Left ventricle myocardium inferior (tissue), 1 donor: ENCODE results near the gene FOXK2. TPM values are rescaled to one million over a fixed set of nuclear protein-coding genes. Genes with fewer than 3 reads are reported as not detected.

ENCODE experiments used
- DNase-seq: peaks from one replicate; pipeline ENCODE4 v3.0.0-alpha.2; 2020
- H3K27ac ChIP-seq: fragments of 200-600 bp; replicated peaks from 2 replicates; pipeline ENCODE4 v1.8.0; 2021
- H3K27me3 ChIP-seq: fragments of 200-600 bp; 2 replicates; pipeline ENCODE4 v1.8.0; 2021; ENCODE audit warnings: low read depth
- H3K36me3 ChIP-seq: fragments of 200-600 bp; 2 replicates; pipeline ENCODE4 v1.8.0; 2021
- H3K4me1 ChIP-seq: fragments of 200-600 bp; 2 replicates; pipeline ENCODE4 v1.8.0; 2021
- H3K4me3 ChIP-seq: fragments of 200-600 bp; 2 replicates; pipeline ENCODE4 v1.8.0; 2021; ENCODE audit warnings: mild to moderate bottlenecking, moderate library complexity
- H3K9me3 ChIP-seq: fragments of 200-600 bp; replicated peaks from 2 replicates; pipeline ENCODE4 v1.8.0; 2021
- CTCF ChIP-seq: fragments of 200-600 bp; IDR thresholded peaks from 2 replicates; pipeline ENCODE4 v1.8.0; 2021; ENCODE audit warnings: antibody characterized with exemption, mild to moderate bottlenecking, borderline replicate concordance
- intact Hi-C: fragments of 100-400 bp; cut with micrococcal nuclease; formaldehyde crosslinking; loops from one replicate; pipeline ENCODE4 v1.11.0; 2022
- total RNA-seq: library from RNA; stranded (reverse); fragmentation: NEBNext Ultra II Directional; extraction: Animal tissue kit (Norgen Biotek cat#: 25700); gene quantifications from one replicate; pipeline ENCODE4 v1.2.1, GENCODE V29; 2021
- donor health status: DM: no; HTN: yes; CAD: no; lungs with severe emphysema.

FOXK2 gene
- total RNA-seq, 1 donor from 2014 or later: 41.6 TPM

- Histone ChIP-seq H3K4me3 (no peak overlapping the region), H3K27ac (no peak overlapping the region), H3K9me3 (no peaks in the 10 kb centered on the region), H3K4me1 (peaks cover 5% of the 10 kb centered on the region), H3K36me3 (peaks cover 43% of the 10 kb centered on the region), H3K27me3 (no peaks in the 10 kb centered on the region)
- no peak for TF ChIP-seq CTCF
- DNase-seq: no peak
- intact Hi-C loops: no loop called here
Observed at GRCh38 chr17:82632451-82632850, 112.9 kb downstream of the FOXK2 start.

- no peak overlapping the region for H3K27ac ChIP-seq
- H3K36me3 ChIP-seq: peaks cover 34% of the 10 kb centered on the region
- peaks cover 5% of the 10 kb centered on the region for H3K4me1 ChIP-seq
- no peaks in the 10 kb centered on the region for H3K9me3 ChIP-seq
- intact Hi-C loops: no loop called here
- no peak for TF ChIP-seq CTCF
- no peaks in the 10 kb centered on the region for H3K27me3 ChIP-seq
- no peak overlapping the region for H3K4me3 ChIP-seq
- DNase-seq: no peak
Observed at GRCh38 chr17:82633343-82633742, 113.8 kb downstream of the FOXK2 start.

GRCh38 chr17:82636626-82637598, 117.4 kb downstream of the FOXK2 start:
- TF ChIP-seq CTCF: no peak
- Histone ChIP-seq H3K27me3 (no peaks in the 10 kb centered on the region), H3K27ac (no peak overlapping the region), H3K4me1 (peaks cover 5% of the 10 kb centered on the region), H3K36me3 (peaks cover 39% of the 10 kb centered on the region), H3K4me3 (no peak overlapping the region), H3K9me3 (no peaks in the 10 kb centered on the region)
- DNase-seq: no peak
- intact Hi-C loops: no loop called here

GRCh38 chr17:82638183-82638773, 118.7 kb downstream of the FOXK2 start:
- no peak for DNase-seq
- Histone ChIP-seq H3K4me1 (peaks cover 5% of the 10 kb centered on the region), H3K36me3 (peaks cover 52% of the 10 kb centered on the region), H3K4me3 (no peak overlapping the region), H3K27ac (no peak overlapping the region), H3K9me3 (no peaks in the 10 kb centered on the region), H3K27me3 (no peaks in the 10 kb centered on the region)
- TF ChIP-seq CTCF: no peak
- intact Hi-C loops: no loop called here

- Histone ChIP-seq H3K36me3 (peaks cover 53% of the 10 kb centered on the region), H3K4me3 (no peak overlapping the region)
Observed at GRCh38 chr17:82639628-82640027, 120.1 kb downstream of the FOXK2 start.

More at GRCh38 chr17:82639628-82640027, 120.1 kb downstream of the FOXK2 start:
- no peak for DNase-seq
- H3K9me3 ChIP-seq: no peaks in the 10 kb centered on the region
- no peaks in the 10 kb centered on the region for H3K27me3 ChIP-seq
- intact Hi-C loops: no loop called here
- TF ChIP-seq CTCF: no peak
- H3K27ac ChIP-seq: no peak overlapping the region
- peaks cover 5% of the 10 kb centered on the region for H3K4me1 ChIP-seq
